Retinal pigment epithelial cell (primary cell): ENCODE data around the gene SRSF7.
A peak's percentile ranks its signal among the peaks of the same experiment; 100 is the strongest.

ENCODE experiments used
- DNase-seq: peaks from one replicate; pipeline ENCODE4 v3.0.0-alpha.2; 2010; ENCODE audit warnings: low read depth
- H3K4me3 ChIP-seq: 2 replicates; pipeline ENCODE4 v1.5.1; 2011; ENCODE audit warnings: mild to moderate bottlenecking, low read length, control low read depth, moderate library complexity
- CTCF ChIP-seq: conservative IDR thresholded peaks from 2 replicates; pipeline ENCODE4 v1.5.1; 2011; ENCODE audit warnings: low read depth, low read length, control low read depth, inconsistent platforms

Gene SRSF7

GRCh38 chr2:38754506-38754905, 3.3 kb upstream of the SRSF7 start:
- no peak overlapping the region for H3K4me3 ChIP-seq
- DNase-seq: no peak
- no peak for TF ChIP-seq CTCF

DNA sequence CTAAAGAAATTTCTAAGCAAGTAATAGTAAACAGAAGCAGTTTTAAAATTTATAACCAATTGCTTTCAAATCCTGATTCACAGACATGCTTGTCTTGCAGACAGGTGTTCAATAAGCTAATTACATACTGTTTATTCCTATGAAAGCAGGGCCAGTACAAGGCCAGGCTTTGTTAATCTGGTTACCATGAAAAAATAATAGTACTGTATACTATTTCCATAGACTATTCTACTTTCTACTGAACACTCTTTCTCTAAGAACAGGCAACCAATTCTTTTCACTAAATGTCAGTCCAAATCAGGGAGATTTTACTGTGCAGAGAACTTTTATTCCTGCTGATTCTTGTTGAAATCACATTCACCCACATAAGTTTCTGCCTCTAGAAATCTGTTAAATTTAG, 2.9 kb upstream of the SRSF7 start:
- TF ChIP-seq CTCF: no peak
- no peak for DNase-seq
- no peak overlapping the region for H3K4me3 ChIP-seq

DNA sequence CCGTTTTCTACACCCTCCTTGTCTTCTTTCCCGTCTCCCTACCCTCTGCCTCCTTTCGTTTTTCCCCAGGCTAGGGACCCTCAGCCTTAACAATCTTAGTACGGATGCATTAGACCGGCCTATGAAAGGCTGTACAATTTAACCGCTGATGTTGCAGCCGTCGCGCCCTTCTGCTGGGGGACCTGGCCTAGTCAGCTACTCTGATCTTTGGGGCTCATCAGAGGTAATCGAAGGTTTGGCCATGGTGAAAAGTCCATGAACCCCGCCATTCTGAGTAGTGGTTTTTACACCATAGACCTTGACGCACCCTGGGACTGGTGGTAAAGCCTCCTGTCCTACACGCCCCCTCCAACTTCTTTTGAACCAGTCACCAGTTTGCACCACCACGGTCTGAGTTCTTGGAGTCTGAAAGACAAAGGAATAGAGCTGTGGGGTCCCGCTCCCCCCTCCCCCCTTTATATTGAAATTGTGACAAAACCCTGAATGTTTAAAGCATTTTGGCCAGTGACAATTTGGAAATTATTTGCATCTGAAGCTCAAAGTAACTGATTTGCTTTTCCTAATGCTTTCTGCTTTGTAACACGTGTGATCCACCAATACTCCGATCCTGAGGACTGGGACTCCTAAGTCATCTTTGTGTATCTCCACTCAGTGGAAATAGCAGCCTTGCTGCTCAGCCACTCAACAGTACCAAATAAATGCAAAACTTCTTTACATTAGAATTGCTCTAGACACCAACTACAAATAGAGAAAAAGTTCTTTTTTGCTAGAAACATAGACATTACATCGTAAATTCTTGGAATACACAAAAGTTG, 642 bp upstream of the SRSF7 start:
- H3K4me3 ChIP-seq: peak overlapping the region; percentile 65
- no peak for DNase-seq
- TF ChIP-seq CTCF: no peak

- H3K4me3 ChIP-seq: peak overlapping the region; percentile 65
- no peak for TF ChIP-seq CTCF
- no peak for DNase-seq
Measured at GRCh38 chr2:38750011-38750890, 910 bp downstream of the SRSF7 start.

DNA sequence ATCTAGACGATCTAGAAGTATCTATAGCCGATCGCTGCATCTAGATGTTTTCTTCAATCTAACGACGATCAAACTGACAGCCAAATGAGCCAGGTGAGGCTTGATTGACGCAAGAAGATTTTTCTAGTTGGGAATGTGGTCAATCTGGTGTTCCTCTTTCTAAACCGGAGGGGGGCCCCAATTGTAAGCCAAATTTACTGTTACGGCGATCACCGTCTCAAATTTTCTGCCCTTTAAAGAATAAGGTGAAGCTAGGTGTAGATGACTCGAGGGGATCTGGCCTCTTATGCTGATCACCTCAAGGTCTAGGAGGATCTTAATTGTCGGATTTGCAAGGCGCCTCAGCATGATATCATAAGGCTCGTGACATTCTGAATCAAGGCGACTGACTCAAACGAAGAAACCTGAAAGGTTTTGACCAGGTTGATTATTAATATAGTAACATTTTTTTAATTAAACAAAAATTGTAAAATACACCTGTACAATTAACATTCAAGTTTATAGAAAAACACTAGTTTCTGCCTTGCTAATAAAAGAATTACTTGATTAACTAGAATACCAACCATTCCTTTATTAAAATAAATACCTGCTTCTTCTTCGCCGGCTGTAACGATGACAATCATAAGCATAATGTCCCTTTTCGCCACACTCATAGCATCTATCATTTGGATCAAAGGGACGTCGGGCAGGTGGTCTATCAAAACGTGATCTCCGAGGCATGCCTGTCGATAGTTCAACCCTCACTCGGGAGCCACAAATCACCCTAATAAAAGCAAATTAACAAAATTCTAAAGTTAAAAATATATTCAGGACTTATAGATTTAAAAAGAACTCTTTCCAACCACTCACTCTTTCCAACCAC, 2.0 kb downstream of the SRSF7 start:
- TF ChIP-seq CTCF: no peak
- H3K4me3 ChIP-seq: peak overlapping the region; percentile 65
- no peak for DNase-seq

GRCh38 chr2:38748391-38748790, 2.8 kb downstream of the SRSF7 start:
- DNase-seq: no peak
- no peak for TF ChIP-seq CTCF
- no peak overlapping the region for H3K4me3 ChIP-seq
